Endothelial cell of hepatic sinusoid (primary cell): Measurements from ENCODE around the gene NLGN1.
"Not testable (repeated sequence)": the region's sequence is repeated elsewhere in the genome, so short reads cannot be mapped to it uniquely, and the experiment has no call there.

Experiments
- in situ Hi-C: cut with HindIII; loops from 2 replicates; pipeline ENCODE4 v1.10.0; 2017; ENCODE audit warnings: low sequenced_read_pairs

NLGN1 gene

GRCh38 chr3:174206607-174207192 lies 809.2 kb downstream of the NLGN1 start:
- in situ Hi-C loops, result no loop called here

GRCh38 chr3:174208161-174208560 lies 810.6 kb downstream of the NLGN1 start:
- in situ Hi-C loops, result no loop called here

GRCh38 chr3:174211896-174212295 lies 814.4 kb downstream of the NLGN1 start:
- in situ Hi-C loops, result not testable (repeated sequence)

- in situ Hi-C loops, result no loop called here
Measured at GRCh38 chr3:174215456-174215855, 817.9 kb downstream of the NLGN1 start.

GRCh38 chr3:174216019-174216418 lies 818.5 kb downstream of the NLGN1 start:
- in situ Hi-C loops, result no loop called here

- in situ Hi-C loops, result no loop called here
Measured at GRCh38 chr3:174216946-174217718, 819.6 kb downstream of the NLGN1 start.

- in situ Hi-C loops, result no loop called here
Measured at GRCh38 chr3:174218016-174218415, 820.5 kb downstream of the NLGN1 start.

GRCh38 chr3:174219738-174220137 lies 822.2 kb downstream of the NLGN1 start:
- in situ Hi-C loops, result no loop called here

GRCh38 chr3:174220775-174221554 lies 823.4 kb downstream of the NLGN1 start:
- in situ Hi-C loops, result no loop called here

GRCh38 chr3:174223042-174223441 lies 825.5 kb downstream of the NLGN1 start:
- in situ Hi-C loops, result no loop called here

GRCh38 chr3:174223626-174224025 lies 826.1 kb downstream of the NLGN1 start:
- in situ Hi-C loops, result no loop called here

GRCh38 chr3:174229916-174230315 lies 832.4 kb downstream of the NLGN1 start:
- in situ Hi-C loops, result no loop called here

GRCh38 chr3:174232028-174232657 lies 834.6 kb downstream of the NLGN1 start:
- in situ Hi-C loops, result not testable (repeated sequence)

- in situ Hi-C loops, result no loop called here
Measured at GRCh38 chr3:174232658-174233429, 835.3 kb downstream of the NLGN1 start.

- in situ Hi-C loops, result no loop called here
Measured at GRCh38 chr3:174233511-174233910, 836.0 kb downstream of the NLGN1 start.

- in situ Hi-C loops, result no loop called here
Measured at GRCh38 chr3:174242311-174243041, 844.9 kb downstream of the NLGN1 start.

- in situ Hi-C loops, result no loop called here
Measured at GRCh38 chr3:174243171-174243570, 845.6 kb downstream of the NLGN1 start.

GRCh38 chr3:174247687-174248152 lies 850.2 kb downstream of the NLGN1 start:
- in situ Hi-C loops, result no loop called here

GRCh38 chr3:174251681-174252080 lies 854.1 kb downstream of the NLGN1 start:
- in situ Hi-C loops, result no loop called here
